ENCODE measurements around the gene DOCK4. TPM values are rescaled to one million over a fixed set of nuclear protein-coding genes. Genes with fewer than 3 reads are reported as not detected.
"Not testable (repeated sequence)": the region's sequence is repeated elsewhere in the genome, so short reads cannot be mapped to it uniquely, and the experiment has no call there.

Gene DOCK4
- total RNA-seq, 2 experiments from 2014 or later, result 0.64 to 0.87 TPM

DNA sequence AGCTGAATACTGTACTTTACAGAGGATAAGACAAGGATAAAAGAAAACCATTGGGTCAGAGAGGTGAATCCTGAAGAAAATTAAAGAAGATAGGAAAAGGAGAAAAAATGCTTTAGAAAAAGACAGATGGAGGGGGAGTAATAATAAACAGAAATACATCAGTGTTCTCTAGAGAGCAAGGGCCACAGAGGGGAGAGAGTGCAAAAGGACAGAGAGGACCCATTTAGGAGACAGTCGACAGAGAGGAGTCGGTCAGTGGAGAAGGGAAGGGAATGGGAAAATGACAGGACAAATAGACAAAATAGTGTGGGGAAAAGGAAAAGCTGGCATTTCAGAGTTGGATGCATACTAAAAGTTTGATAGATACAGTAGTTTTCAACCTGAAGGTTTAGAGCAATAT lies 287.0 kb downstream of the DOCK4 start:
- CTCF ChIA-PET, result no interaction called here
- DNase-seq, result no peak
- Mint-ChIP-seq H3K27ac (no peak overlapping the region), H3K9me3 (ENCODE audit: low read depth) (no peaks in the 10 kb centered on the region), H3K27me3 (no peaks in the 10 kb centered on the region), H3K4me1 (no peaks in the 10 kb centered on the region), H3K4me3 (no peak overlapping the region), H3K36me3 (no peaks in the 10 kb centered on the region)
- ATAC-seq, result no peak

- no peak overlapping the region for H3K27ac Mint-ChIP-seq
Observed at GRCh38 chr7:111918461-111918860, 287.7 kb downstream of the DOCK4 start.

GRCh38 chr7:111917404-111917803 lies 288.8 kb downstream of the DOCK4 start:
- H3K9me3 Mint-ChIP-seq (ENCODE audit: low read depth); CTCF ChIA-PET; H3K27ac Mint-ChIP-seq; H3K27me3 Mint-ChIP-seq; H3K4me3 Mint-ChIP-seq; H3K4me1 Mint-ChIP-seq; DNase-seq; H3K36me3 Mint-ChIP-seq; ATAC-seq: not testable (repeated sequence)

More at GRCh38 chr7:111918461-111918860, 287.7 kb downstream of the DOCK4 start:
- Mint-ChIP-seq H3K36me3 (no peaks in the 10 kb centered on the region), H3K4me1 (no peaks in the 10 kb centered on the region), H3K9me3 (ENCODE audit: low read depth) (no peaks in the 10 kb centered on the region), H3K4me3 (no peak overlapping the region), H3K27me3 (no peaks in the 10 kb centered on the region)
- CTCF ChIA-PET, result no interaction called here
- ATAC-seq, result no peak
- DNase-seq, result no peak

DNA sequence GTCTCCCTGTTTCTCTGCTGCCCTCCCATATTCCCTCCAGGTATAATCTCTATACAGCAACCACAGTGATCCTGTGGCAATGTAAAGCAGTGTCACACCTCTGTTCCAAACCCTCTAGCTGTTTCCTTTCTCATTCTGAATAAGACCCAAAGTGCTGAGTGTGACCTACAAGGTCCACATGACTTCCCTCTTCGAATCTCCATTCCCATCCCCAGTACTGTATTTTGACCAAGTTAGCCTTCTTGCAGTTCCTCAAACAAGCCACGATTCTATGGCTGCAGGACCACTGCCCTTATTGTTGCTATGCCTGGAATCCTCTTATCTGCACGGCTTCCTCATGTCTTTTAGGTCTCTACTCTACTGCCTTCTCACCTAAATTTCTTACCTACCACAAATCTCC lies 291.9 kb downstream of the DOCK4 start:
- Mint-ChIP-seq H3K4me3 (no peak overlapping the region), H3K27me3 (no peaks in the 10 kb centered on the region), H3K4me1 (no peaks in the 10 kb centered on the region), H3K9me3 (ENCODE audit: low read depth) (no peaks in the 10 kb centered on the region), H3K27ac (no peak overlapping the region), H3K36me3 (no peaks in the 10 kb centered on the region)
- no peak for DNase-seq
- no peak for ATAC-seq
- CTCF ChIA-PET, result no interaction called here

DNA sequence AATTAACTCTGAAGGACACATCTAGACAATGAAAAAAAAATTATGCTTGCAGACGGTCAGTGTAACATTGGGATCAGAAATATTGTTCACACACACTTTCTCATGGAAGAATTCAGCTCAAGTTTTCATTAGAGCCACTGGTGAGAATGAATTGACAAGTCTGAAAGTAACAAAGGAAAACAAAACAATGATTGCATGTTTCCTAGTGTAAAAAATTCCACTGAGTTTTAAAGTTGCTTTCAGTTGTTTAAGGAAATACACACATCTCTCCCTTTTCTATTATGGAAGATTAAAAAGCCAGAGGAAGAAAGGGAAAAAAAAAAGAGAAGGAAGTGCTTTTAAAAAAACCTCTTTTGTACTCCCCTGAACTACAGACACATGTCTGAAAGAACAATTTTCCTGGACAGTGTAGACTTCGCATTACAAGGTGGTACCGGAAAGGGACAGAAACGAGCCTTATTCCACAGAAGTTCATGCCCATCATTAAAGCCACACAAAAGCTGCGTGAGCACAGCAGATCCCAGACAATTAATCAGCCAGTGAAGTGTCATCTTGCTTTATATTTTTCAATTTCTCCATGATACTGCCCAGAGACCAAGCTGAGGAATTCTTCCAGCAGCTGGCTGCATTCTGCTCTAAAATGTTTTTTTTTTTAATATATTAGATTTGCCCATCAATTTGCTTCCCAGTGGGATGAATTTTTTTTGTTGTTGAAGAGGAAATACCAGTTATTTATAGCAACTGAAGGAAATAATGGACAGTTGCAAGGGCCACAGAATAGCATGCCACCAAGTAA lies 294.8 kb downstream of the DOCK4 start:
- no peak overlapping the region for H3K27ac Mint-ChIP-seq
- H3K9me3 Mint-ChIP-seq (ENCODE audit: low read depth), result no peaks in the 10 kb centered on the region
- H3K4me1 Mint-ChIP-seq, result no peaks in the 10 kb centered on the region
- DNase-seq, result no peak
- no peak overlapping the region for H3K4me3 Mint-ChIP-seq
- CTCF ChIA-PET, result no interaction called here
- ATAC-seq, result no peak
- H3K36me3 Mint-ChIP-seq, result no peaks in the 10 kb centered on the region
- H3K27me3 Mint-ChIP-seq, result no peaks in the 10 kb centered on the region

DNA sequence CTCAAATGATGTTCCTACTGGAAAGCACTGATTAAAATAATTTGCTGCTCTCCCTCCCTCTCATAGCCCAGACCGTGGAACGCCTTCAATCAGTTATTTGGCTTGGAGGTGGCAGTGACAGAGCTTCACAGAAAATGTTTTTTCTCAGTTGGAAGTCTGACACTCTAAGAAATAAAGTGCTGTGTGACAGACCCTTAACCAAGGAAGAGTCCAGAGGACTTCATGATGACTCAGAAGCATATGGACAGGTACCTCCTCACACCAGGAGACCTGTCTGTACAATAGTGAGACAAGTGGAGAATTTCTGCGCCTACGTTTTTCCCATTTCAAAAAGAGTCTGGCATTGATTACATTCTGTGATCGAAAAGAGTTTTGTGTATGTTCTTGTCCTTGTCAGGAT lies 295.5 kb downstream of the DOCK4 start:
- ATAC-seq (no peak), DNase-seq (no peak)
- no peaks in the 10 kb centered on the region for H3K27me3 Mint-ChIP-seq
- no peak overlapping the region for H3K4me3 Mint-ChIP-seq
- H3K27ac Mint-ChIP-seq, result no peak overlapping the region
- CTCF ChIA-PET, result no interaction called here
- H3K9me3 Mint-ChIP-seq (ENCODE audit: low read depth), result no peaks in the 10 kb centered on the region
- no peaks in the 10 kb centered on the region for H3K36me3 Mint-ChIP-seq
- H3K4me1 Mint-ChIP-seq, result no peaks in the 10 kb centered on the region

GRCh38 chr7:111908673-111909072 lies 297.5 kb downstream of the DOCK4 start:
- ATAC-seq; H3K36me3 Mint-ChIP-seq; H3K4me3 Mint-ChIP-seq; H3K9me3 Mint-ChIP-seq (ENCODE audit: low read depth); H3K4me1 Mint-ChIP-seq; H3K27me3 Mint-ChIP-seq; H3K27ac Mint-ChIP-seq; DNase-seq; CTCF ChIA-PET: not testable (repeated sequence)

GRCh38 chr7:111903797-111904196 lies 302.4 kb downstream of the DOCK4 start:
- no peaks in the 10 kb centered on the region for H3K27me3 Mint-ChIP-seq
- H3K36me3 Mint-ChIP-seq, result no peaks in the 10 kb centered on the region
- DNase-seq (no peak), ATAC-seq (no peak)
- CTCF ChIA-PET, result no interaction called here
- no peaks in the 10 kb centered on the region for H3K9me3 Mint-ChIP-seq (ENCODE audit: low read depth)
- H3K4me1 Mint-ChIP-seq, result no peaks in the 10 kb centered on the region
- H3K4me3 Mint-ChIP-seq, result no peak overlapping the region
- no peak overlapping the region for H3K27ac Mint-ChIP-seq

DNA sequence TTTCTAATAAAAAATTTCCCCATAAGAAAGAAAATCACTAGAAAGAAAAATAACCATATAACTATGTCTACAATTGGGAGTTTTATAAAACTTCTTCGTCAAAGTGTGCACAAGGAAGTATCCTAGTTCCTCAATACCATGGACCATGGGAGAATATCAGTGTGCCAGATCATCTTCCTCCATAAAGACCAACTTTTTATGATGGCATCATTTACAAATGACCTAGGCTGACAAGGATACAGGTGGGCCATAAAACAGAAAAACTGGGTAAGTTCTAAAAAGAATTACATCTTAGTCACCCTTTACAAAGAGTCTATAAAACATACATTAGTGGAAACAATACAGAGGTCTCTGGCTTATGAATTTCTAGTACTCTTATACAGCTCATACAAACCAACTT lies 303.2 kb downstream of the DOCK4 start:
- H3K4me3 Mint-ChIP-seq, result no peak overlapping the region
- H3K36me3 Mint-ChIP-seq, result no peaks in the 10 kb centered on the region
- H3K27ac Mint-ChIP-seq, result no peak overlapping the region
- no peak for ATAC-seq
- H3K9me3 Mint-ChIP-seq (ENCODE audit: low read depth), result no peaks in the 10 kb centered on the region
- H3K4me1 Mint-ChIP-seq, result no peaks in the 10 kb centered on the region
- CTCF ChIA-PET, result no interaction called here
- no peaks in the 10 kb centered on the region for H3K27me3 Mint-ChIP-seq
- no peak for DNase-seq

- CTCF ChIA-PET, result no interaction called here
- Mint-ChIP-seq H3K36me3 (no peaks in the 10 kb centered on the region), H3K9me3 (ENCODE audit: low read depth) (no peaks in the 10 kb centered on the region), H3K4me1 (no peaks in the 10 kb centered on the region), H3K4me3 (no peak overlapping the region), H3K27me3 (no peaks in the 10 kb centered on the region), H3K27ac (no peak overlapping the region)
- DNase-seq, result no peak
- ATAC-seq, result no peak
Observed at GRCh38 chr7:111900283-111900682, 305.9 kb downstream of the DOCK4 start.

GRCh38 chr7:111895049-111895448 lies 311.1 kb downstream of the DOCK4 start:
- Mint-ChIP-seq H3K4me3 (no peak overlapping the region), H3K9me3 (ENCODE audit: low read depth) (no peaks in the 10 kb centered on the region), H3K27me3 (no peaks in the 10 kb centered on the region), H3K27ac (no peak overlapping the region), H3K4me1 (no peaks in the 10 kb centered on the region), H3K36me3 (no peaks in the 10 kb centered on the region)
- ATAC-seq (no peak), DNase-seq (no peak)
- CTCF ChIA-PET, result no interaction called here

GRCh38 chr7:111894518-111894917 lies 311.7 kb downstream of the DOCK4 start:
- no peaks in the 10 kb centered on the region for H3K9me3 Mint-ChIP-seq (ENCODE audit: low read depth)
- CTCF ChIA-PET, result no interaction called here

GRCh38 chr7:111893190-111893589 lies 313.0 kb downstream of the DOCK4 start:
- Mint-ChIP-seq H3K4me3 (no peak overlapping the region), H3K27me3 (no peaks in the 10 kb centered on the region), H3K9me3 (ENCODE audit: low read depth) (no peaks in the 10 kb centered on the region), H3K4me1 (no peaks in the 10 kb centered on the region), H3K27ac (no peak overlapping the region), H3K36me3 (no peaks in the 10 kb centered on the region)
- CTCF ChIA-PET, result no interaction called here
- DNase-seq (no peak), ATAC-seq (no peak)

More at GRCh38 chr7:111894518-111894917, 311.7 kb downstream of the DOCK4 start:
- DNase-seq (no peak), ATAC-seq (no peak)
- Mint-ChIP-seq H3K27ac (no peak overlapping the region), H3K4me1 (no peaks in the 10 kb centered on the region), H3K4me3 (no peak overlapping the region), H3K27me3 (no peaks in the 10 kb centered on the region), H3K36me3 (no peaks in the 10 kb centered on the region)

DNA sequence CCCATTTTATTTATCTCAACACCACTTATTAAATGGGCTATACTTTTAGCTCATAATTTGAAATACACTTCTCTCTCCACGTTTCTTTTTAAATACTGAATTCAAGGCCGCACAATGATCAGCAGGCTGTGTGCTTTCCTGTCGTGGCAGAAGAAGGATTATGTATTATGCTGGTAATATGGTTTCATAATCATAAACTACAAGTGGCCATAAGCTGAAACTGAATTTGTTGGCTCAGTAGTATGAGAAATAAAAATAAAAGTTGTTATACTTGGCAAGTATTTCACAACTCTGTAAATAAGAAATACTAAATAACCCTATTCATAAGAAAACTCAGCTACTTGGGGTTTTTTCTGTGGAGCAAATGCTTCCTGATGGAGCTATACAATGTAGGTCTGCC lies 313.6 kb downstream of the DOCK4 start:
- H3K27ac Mint-ChIP-seq, result no peak overlapping the region

GRCh38 chr7:111887734-111888133 lies 318.5 kb downstream of the DOCK4 start:
- no peak for DNase-seq
- H3K4me1 Mint-ChIP-seq, result no peaks in the 10 kb centered on the region
- H3K9me3 Mint-ChIP-seq (ENCODE audit: low read depth), result no peaks in the 10 kb centered on the region
- no peaks in the 10 kb centered on the region for H3K27me3 Mint-ChIP-seq
- H3K4me3 Mint-ChIP-seq, result no peak overlapping the region
- no peaks in the 10 kb centered on the region for H3K36me3 Mint-ChIP-seq
- CTCF ChIA-PET, result no interaction called here
- no peak for ATAC-seq
- H3K27ac Mint-ChIP-seq, result no peak overlapping the region

More for the DNA sequence above, 313.6 kb downstream of the DOCK4 start:
- no peak for DNase-seq
- Mint-ChIP-seq H3K4me3 (no peak overlapping the region), H3K4me1 (no peaks in the 10 kb centered on the region), H3K27me3 (no peaks in the 10 kb centered on the region), H3K9me3 (ENCODE audit: low read depth) (no peaks in the 10 kb centered on the region), H3K36me3 (no peaks in the 10 kb centered on the region)
- CTCF ChIA-PET, result no interaction called here
- no peak for ATAC-seq
